Body of pancreas (tissue), 4 donors: Measurements from ENCODE around the gene PSMD6.

Experiments
- CTCF ChIP-seq, 7 experiments: fragments of 450-650 bp in 4 of 7; fragments of 200-600 bp in 3 of 7; sonication (generic) in 3 of 7; IDR thresholded peaks; one replicate each; pipeline ENCODE4 v1.5.1; 2016 to 2019; ENCODE audit warnings: antibody characterized with exemption in 7 of 7
- POLR2A ChIP-seq, 3 donors: fragments of 450-650 bp; IDR thresholded peaks; one replicate each; pipeline ENCODE4 v1.6.1; 2016; ENCODE audit warnings: antibody characterized with exemption in 3 of 3, mild to moderate bottlenecking in 2 of 3

- TF ChIP-seq CTCF (IDR thresholded peaks at IDR 0.05) (peak in 4 of 7 experiments; percentile 6 to 17 (median 16)), POLR2A (IDR thresholded peaks at IDR 0.05) (no peak)
Measured at GRCh38 chr3:63979093-63979885, 44.0 kb downstream of the PSMD6 start.
